HUES64 (cell line): ENCODE measurements around the gene C14orf39.

ENCODE experiments used
- H3K27ac ChIP-seq: 2 replicates; pipeline ENCODE4 v1.7.0; 2013; ENCODE audit warnings: low read depth, low read length, inconsistent platforms
- H3K27me3 ChIP-seq: 2 replicates; pipeline ENCODE4 v1.6.1; 2013; ENCODE audit warnings: mild to moderate bottlenecking, low read length; ENCODE audit not compliant: insufficient read depth
- H3K36me3 ChIP-seq: 2 replicates; pipeline ENCODE4 v1.6.1; 2013; ENCODE audit warnings: mild to moderate bottlenecking, low read length; ENCODE audit not compliant: insufficient read depth
- H3K4me1 ChIP-seq: 2 replicates; pipeline ENCODE4 v1.6.1; 2013; ENCODE audit warnings: mild to moderate bottlenecking, low read length, moderate library complexity; ENCODE audit not compliant: insufficient read depth
- H3K4me3 ChIP-seq: 2 replicates; pipeline ENCODE4 v1.5.1; 2013; ENCODE audit warnings: mild to moderate bottlenecking, low read length, moderate library complexity
- H3K9ac ChIP-seq: 2 replicates; pipeline ENCODE4 v1.6.1; 2013; ENCODE audit warnings: mild to moderate bottlenecking, low read depth, low read length
- H3K9me3 ChIP-seq: 2 replicates; pipeline ENCODE4 v1.6.1; 2013; ENCODE audit warnings: low read depth, low read length; ENCODE audit not compliant: insufficient read depth
- WGBS: fragments of 150-250, 120-280 bp; methylation state at CpG from one replicate; pipeline ENCODE4 v1.1.7; 2013; ENCODE audit warnings: missing lambda C conversion rate; 5-methylcytosine and 5-hydroxymethylcytosine counted together

C14orf39 gene

GRCh38 chr14:60509438-60510253 is 23.8 kb upstream of the C14orf39 start:
- Histone ChIP-seq H3K4me1 (peaks cover 77% of the 10 kb centered on the region), H3K9ac (no peak overlapping the region), H3K9me3 (no peaks in the 10 kb centered on the region), H3K36me3 (no peaks in the 10 kb centered on the region), H3K27me3 (peaks cover 100% of the 10 kb centered on the region), H3K27ac (no peak overlapping the region), H3K4me3 (peak overlapping the region; percentile 49)
- 1% methylated on average over 57 of the region's 58 CpGs for WGBS

DNA sequence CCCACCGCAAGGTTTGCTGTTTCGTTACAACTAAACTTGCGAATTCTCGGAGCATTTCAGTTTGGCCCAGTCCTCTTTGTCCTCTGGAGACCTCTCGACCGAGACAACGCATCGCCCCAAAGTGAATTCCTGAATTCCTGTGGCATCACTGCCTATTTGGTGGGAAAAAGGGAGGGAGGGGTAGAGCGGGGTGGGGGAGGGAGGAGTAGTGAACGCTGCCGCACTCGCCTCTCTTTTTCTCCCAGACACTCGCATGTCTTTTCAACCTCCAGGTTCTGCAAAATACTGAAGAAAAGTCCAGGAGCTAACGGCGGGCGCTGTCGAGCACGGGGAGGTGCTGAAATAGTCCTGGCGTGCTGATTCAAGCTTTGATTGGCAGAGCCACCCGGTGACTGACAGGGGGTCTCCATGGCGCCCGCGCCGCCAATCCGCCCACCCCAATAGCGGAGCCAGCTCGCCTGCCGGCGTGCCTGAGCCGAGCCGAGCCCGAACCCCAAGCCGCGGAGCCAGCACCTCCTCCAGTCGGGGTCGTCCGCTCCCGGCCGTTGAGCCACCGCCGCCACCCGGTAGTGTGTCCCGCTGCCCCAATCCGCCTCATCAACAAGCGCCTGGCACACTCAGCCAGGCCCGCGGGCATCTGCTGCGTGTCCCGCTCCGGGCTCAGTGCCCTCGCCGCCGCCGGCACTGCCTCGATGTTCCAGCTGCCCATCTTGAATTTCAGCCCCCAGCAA is 23.0 kb upstream of the C14orf39 start, which contains the start of gene SIX6:
Gene SIX6, plus strand, starts transcription at position 440 of the 731 bp plus-strand sequence. Its CDS starts 253 bp downstream, at position 693.
- Histone ChIP-seq H3K9me3 (no peaks in the 10 kb centered on the region), H3K27me3 (peaks cover 100% of the 10 kb centered on the region), H3K4me1 (peaks cover 72% of the 10 kb centered on the region), H3K9ac (no peak within 1 kb of the TSS), H3K27ac (no peak within 1 kb of the TSS), H3K36me3 (no peaks in the 10 kb centered on the region), H3K4me3 (peak within 1 kb of the TSS; percentile 49)
- under 1% methylated on average over 53 of the region's 55 CpGs for WGBS

DNA sequence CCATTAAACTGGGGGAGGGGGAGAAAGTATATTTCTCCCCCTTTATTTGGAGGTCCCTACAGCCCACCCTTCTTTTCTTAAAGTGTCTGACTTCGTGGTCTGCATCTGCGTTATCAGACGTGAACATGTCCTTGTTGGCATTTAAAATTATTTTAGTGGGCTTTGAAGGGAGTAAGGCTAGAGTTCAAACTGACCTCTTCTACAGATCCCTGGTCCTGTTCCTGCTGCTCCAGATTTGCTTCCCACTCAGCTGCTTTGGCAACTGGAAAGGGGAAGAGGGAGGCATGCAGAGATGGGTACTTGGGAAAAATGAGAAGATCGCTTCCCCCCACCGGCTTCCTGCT is 22.5 kb upstream of the C14orf39 start:
- Histone ChIP-seq H3K4me3 (peak overlapping the region; percentile 49), H3K27ac (no peak overlapping the region), H3K9me3 (no peaks in the 10 kb centered on the region), H3K4me1 (peaks cover 67% of the 10 kb centered on the region), H3K27me3 (peaks cover 100% of the 10 kb centered on the region), H3K36me3 (no peaks in the 10 kb centered on the region), H3K9ac (no peak overlapping the region)
- 0% methylated on average over 5 of the region's 5 CpGs for WGBS

DNA sequence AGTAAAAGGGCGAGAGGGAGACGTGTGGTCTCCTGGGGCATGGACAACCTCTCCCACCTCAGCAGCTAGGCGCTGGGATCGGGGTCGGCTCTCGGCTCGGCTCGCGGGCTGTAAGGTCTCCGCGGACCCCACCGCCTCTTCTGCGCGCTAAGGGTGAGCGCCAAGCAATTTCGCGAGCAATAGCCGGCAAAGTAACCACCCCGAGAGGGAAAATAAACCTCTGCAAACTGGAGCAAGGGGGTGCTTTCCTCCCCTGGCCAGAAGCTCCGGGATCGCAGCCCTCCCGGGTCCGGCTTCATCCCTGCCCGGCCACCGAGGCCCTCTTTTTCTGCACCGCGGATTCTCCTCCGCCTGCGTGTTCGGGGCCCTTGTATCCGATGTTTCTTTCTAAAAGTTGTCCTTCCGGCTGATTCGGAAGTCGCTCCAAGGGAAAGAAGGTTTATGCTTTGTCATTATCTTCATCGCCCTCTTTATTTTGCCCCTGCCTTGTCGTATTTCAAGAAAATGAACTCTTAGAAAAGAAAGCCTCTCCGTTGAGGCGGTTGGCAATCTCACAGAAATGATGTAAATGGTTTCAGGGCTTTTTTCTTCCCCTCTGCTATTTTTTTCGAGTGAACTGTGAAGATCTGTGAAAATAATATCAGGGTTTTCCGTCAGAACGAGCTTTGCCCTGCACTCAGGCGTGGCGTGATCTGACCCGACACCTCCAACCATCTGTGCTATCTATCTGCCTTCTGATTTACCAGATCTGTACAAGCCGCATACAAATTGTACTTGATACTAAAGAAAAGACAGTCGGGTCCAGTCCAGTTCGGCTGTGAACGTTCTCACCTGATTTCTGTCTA is 21.3 kb upstream of the C14orf39 start:
- peaks cover 55% of the 10 kb centered on the region for H3K4me1 ChIP-seq
- no peak overlapping the region for H3K9ac ChIP-seq
- H3K27me3 ChIP-seq = peaks cover 100% of the 10 kb centered on the region
- peak overlapping the region; percentile 37 for H3K4me3 ChIP-seq
- H3K27ac ChIP-seq = no peak overlapping the region
- H3K36me3 ChIP-seq = no peaks in the 10 kb centered on the region
- H3K9me3 ChIP-seq = no peaks in the 10 kb centered on the region
- WGBS = 4% methylated on average over 48 of the region's 48 CpGs

GRCh38 chr14:60506462-60506984 is 20.7 kb upstream of the C14orf39 start:
- Histone ChIP-seq H3K4me1 (peaks cover 49% of the 10 kb centered on the region), H3K9me3 (no peaks in the 10 kb centered on the region), H3K4me3 (peak overlapping the region; percentile 37), H3K27me3 (peaks cover 100% of the 10 kb centered on the region), H3K9ac (no peak overlapping the region), H3K27ac (no peak overlapping the region), H3K36me3 (no peaks in the 10 kb centered on the region)
- WGBS = under 1% methylated on average over 17 of the region's 17 CpGs

- Histone ChIP-seq H3K9ac (no peak overlapping the region), H3K36me3 (no peaks in the 10 kb centered on the region), H3K9me3 (no peaks in the 10 kb centered on the region), H3K27me3 (peaks cover 100% of the 10 kb centered on the region), H3K27ac (no peak overlapping the region), H3K4me1 (peaks cover 43% of the 10 kb centered on the region), H3K4me3 (no peak overlapping the region)
- WGBS = 7% methylated on average over 7 of the region's 7 CpGs
Observed at GRCh38 chr14:60506010-60506409, 20.1 kb upstream of the C14orf39 start.

DNA sequence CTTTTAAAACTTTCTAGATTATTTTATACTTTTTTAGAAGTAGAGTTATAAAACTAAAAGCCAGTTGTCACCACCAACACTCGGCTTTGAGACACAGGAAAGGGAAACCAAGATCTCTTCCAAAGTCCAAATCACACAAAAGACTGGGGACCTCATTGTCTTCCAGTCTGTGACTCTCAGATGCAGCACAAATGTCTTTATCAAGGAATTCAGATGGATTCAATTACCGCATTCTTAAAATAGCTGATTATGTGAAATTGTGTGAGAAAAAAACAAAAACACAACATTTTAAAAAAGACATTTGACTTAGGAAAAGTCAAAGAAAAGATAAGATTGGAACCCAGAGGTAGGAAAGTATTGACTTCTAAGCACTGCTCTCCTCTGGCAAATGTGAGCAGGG is 19.6 kb upstream of the C14orf39 start:
- H3K9ac ChIP-seq = no peak overlapping the region
- no peaks in the 10 kb centered on the region for H3K36me3 ChIP-seq
- peaks cover 41% of the 10 kb centered on the region for H3K4me1 ChIP-seq
- H3K27me3 ChIP-seq = peaks cover 100% of the 10 kb centered on the region
- H3K9me3 ChIP-seq = no peaks in the 10 kb centered on the region
- WGBS = 30% methylated on average over 1 of the region's 2 CpGs
- no peak overlapping the region for H3K27ac ChIP-seq
- H3K4me3 ChIP-seq = no peak overlapping the region

DNA sequence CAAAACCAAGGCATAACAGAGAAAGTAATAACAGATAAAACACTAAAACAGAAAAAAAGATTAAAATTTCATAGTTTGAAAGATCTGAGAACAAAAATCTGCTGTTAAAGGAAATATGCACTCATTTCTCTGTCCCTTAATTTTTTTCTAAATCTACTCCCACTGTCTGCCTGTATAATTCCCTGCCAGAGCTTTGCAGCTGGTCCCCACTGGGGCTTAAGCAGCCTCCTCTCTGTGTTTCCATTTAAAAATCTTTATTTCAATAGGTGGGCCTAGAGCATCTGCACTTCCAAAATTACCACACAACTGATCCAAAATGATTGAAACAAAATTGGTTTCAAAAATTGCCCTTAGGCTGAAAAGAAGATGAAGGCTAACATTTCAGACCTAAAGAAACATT is 16.7 kb upstream of the C14orf39 start:
- Histone ChIP-seq H3K4me1 (peaks cover 21% of the 10 kb centered on the region; the same call in 1 of the 2 replicates), H3K4me3 (no peak overlapping the region), H3K36me3 (no peaks in the 10 kb centered on the region), H3K27me3 (peaks cover 73% of the 10 kb centered on the region), H3K9ac (no peak overlapping the region), H3K9me3 (no peaks in the 10 kb centered on the region), H3K27ac (no peak overlapping the region)

GRCh38 chr14:60495946-60496345 is 10.1 kb upstream of the C14orf39 start:
- no peak overlapping the region for H3K27ac ChIP-seq
- WGBS = 81% methylated on average over 1 of the region's 1 CpG
- H3K4me3 ChIP-seq = no peak overlapping the region
- H3K27me3 ChIP-seq = peaks cover 18% of the 10 kb centered on the region
- no peaks in the 10 kb centered on the region for H3K4me1 ChIP-seq
- H3K36me3 ChIP-seq = no peaks in the 10 kb centered on the region
- no peak overlapping the region for H3K9ac ChIP-seq
- H3K9me3 ChIP-seq = no peaks in the 10 kb centered on the region

DNA sequence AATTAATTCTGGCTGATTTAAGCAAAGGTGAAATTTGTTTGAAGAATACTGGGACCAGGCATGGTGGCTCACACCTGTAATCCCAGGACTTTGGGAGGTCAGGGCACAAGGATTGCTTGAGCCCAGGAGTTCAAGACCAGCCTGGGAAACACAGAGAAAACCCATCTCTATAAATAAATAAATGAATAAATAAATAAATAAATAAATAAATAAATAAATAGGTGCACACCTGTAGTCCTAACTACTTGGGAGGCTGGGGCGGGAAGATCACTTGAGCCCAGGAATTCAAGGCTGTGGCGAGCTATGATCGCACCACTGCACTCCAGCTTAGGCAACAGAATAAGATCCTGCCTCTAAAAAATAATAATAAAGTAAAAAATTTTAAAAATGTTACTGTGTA is 4.4 kb upstream of the C14orf39 start:
- no peaks in the 10 kb centered on the region for H3K36me3 ChIP-seq
- H3K4me1 ChIP-seq = peaks cover 5% of the 10 kb centered on the region; the same call in 1 of the 2 replicates
- WGBS = 86% methylated on average over 3 of the region's 3 CpGs
- no peak overlapping the region for H3K4me3 ChIP-seq
- no peak overlapping the region for H3K27ac ChIP-seq
- H3K27me3 ChIP-seq = peaks cover 57% of the 10 kb centered on the region
- H3K9me3 ChIP-seq = no peaks in the 10 kb centered on the region
- no peak overlapping the region for H3K9ac ChIP-seq
